Caki2 (cell line): ENCODE measurements around the gene CYP8B1. TPM values are rescaled to one million over a fixed set of nuclear protein-coding genes. Genes with fewer than 3 reads are reported as not detected.

Source experiments
- DNase-seq: peaks from one replicate; pipeline ENCODE4 v3.0.0-alpha.2; 2015; ENCODE audit warnings: low read depth
- in situ Hi-C: cut with HindIII; loops from 2 replicates; pipeline ENCODE4 v1.10.0; 2016; ENCODE audit warnings: low sequenced_read_pairs, low pct_unique_long_range_greater_than_20kb, mixed read lengths
- total RNA-seq: library from RNA; depleted of rRNA; stranded (reverse); fragments of >200 nt; shearing (Covaris generic); gene quantifications from 2 replicates; pipeline ENCODE4 v1.2.3, GENCODE V29; 2014; ENCODE audit warnings: low replicate concordance; rRNA removed

Gene CYP8B1
- total RNA-seq, 1 experiment from 2014 or later, result not detected

GRCh38 chr3:42838571-42838970 lies 37.1 kb downstream of the CYP8B1 start:
- DNase-seq, result no peak
- in situ Hi-C loops, result no loop called here

- in situ Hi-C loops, result no loop called here
- no peak for DNase-seq
Observed at GRCh38 chr3:42836150-42837123, 39.2 kb downstream of the CYP8B1 start.

- in situ Hi-C loops, result no loop called here
- DNase-seq, result peak; percentile 3
Observed at GRCh38 chr3:42831321-42831713, 44.4 kb downstream of the CYP8B1 start.

GRCh38 chr3:42830437-42831320 lies 45.0 kb downstream of the CYP8B1 start:
- in situ Hi-C loops, result no loop called here
- peak; percentile 8 for DNase-seq

- in situ Hi-C loops, result no loop called here
- no peak for DNase-seq
Observed at GRCh38 chr3:42829628-42830436, 45.8 kb downstream of the CYP8B1 start.

GRCh38 chr3:42829083-42829627 lies 46.5 kb downstream of the CYP8B1 start:
- DNase-seq, result peak; percentile 3

GRCh38 chr3:42827654-42828053 lies 48.0 kb downstream of the CYP8B1 start:
- no peak for DNase-seq
- in situ Hi-C loops, result no loop called here

More at GRCh38 chr3:42829083-42829627, 46.5 kb downstream of the CYP8B1 start:
- in situ Hi-C loops, result no loop called here

GRCh38 chr3:42827023-42827422 lies 48.7 kb downstream of the CYP8B1 start:
- no peak for DNase-seq
- in situ Hi-C loops, result no loop called here

GRCh38 chr3:42826141-42826540 lies 49.5 kb downstream of the CYP8B1 start:
- in situ Hi-C loops, result no loop called here
- no peak for DNase-seq

- peak; percentile 3 for DNase-seq
- in situ Hi-C loops, result no loop called here
Observed at GRCh38 chr3:42823351-42823750, 52.3 kb downstream of the CYP8B1 start.

- no peak for DNase-seq
- in situ Hi-C loops, result no loop called here
Observed at GRCh38 chr3:42822828-42823227, 52.9 kb downstream of the CYP8B1 start.

Other genes with a start within 250 kb of the CYP8B1 start
- gene ZBTB47, start 222.2 kb downstream of the CYP8B1 start, total RNA-seq, result 2.6 and 3.9 TPM in 2 replicates
- not detected in 2 replicates for gene KLHL40, start 190.3 kb downstream of the CYP8B1 start, total RNA-seq
- gene HHATL, start 173.1 kb downstream of the CYP8B1 start, total RNA-seq, result not detected in 2 replicates
- gene CCDC13, start 102.6 kb downstream of the CYP8B1 start, total RNA-seq, result not detected in 2 replicates
- gene HIGD1A, start 71.4 kb downstream of the CYP8B1 start, total RNA-seq, result 68.3 and 98.8 TPM in 2 replicates
- 0.74 TPM in 1 of 2 replicates, not detected in the other for gene ACKR2, start 66.4 kb downstream of the CYP8B1 start, total RNA-seq
- not detected in 2 replicates for gene ZNF662, start 30.3 kb upstream of the CYP8B1 start, total RNA-seq
- 0.24 TPM in 1 of 2 replicates, not detected in the other for gene GASK1A, start 103.4 kb upstream of the CYP8B1 start, total RNA-seq
- gene POMGNT2, start 230.2 kb upstream of the CYP8B1 start, total RNA-seq, result 6.4 and 11.2 TPM in 2 replicates